ENCODE measurements around the gene C10orf90.

Gene C10orf90

DNA sequence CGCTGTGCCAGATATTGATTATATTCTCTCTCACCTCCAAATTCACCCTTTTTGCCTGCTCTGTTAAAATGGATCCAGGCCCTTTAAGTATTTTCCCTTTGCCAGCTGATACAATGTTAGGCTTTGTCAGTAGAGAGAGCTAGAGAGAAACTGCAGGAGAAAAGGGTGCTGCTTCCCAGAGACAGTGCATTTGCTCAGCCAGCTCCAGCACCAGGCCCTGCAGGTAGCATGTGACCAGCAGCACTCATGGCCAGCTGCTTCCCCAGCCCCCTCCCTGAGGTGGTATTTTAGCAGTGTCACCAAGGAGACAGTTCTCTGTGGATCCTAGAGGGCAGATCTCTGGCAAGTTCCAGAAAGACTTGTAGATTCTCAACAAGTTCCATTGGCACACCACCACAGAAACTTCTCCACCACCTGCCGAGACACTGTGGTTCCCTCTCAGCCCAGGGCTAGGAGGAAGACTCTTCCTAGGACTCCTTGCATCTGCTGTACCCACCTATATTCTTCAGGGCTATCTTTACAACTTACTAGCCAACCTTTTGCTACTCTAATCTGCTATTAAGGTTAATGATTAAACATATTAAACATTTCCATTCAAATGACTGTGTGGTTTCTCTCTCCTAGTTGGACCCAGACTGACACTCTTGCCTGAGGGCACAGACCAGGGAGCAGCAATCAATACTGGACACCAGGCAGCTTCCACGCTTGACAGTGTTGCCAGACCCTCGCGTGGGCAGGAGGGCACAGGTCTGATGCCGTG is 246.6 kb downstream of the C10orf90 start:
- Mint-ChIP-seq H3K4me3 (no peak overlapping the region), H3K36me3 (no peaks in the 10 kb centered on the region), H3K9me3 (ENCODE audit: low read depth) (peaks cover 10% of the 10 kb centered on the region), H3K4me1 (ENCODE audit: low read depth) (peaks cover 2% of the 10 kb centered on the region), H3K27me3 (peaks cover 2% of the 10 kb centered on the region), H3K27ac (no peak overlapping the region)

GRCh38 chr10:126422567-126422966 is 247.9 kb downstream of the C10orf90 start:
- Mint-ChIP-seq H3K9me3 (ENCODE audit: low read depth) (peaks cover 10% of the 10 kb centered on the region), H3K36me3 (no peaks in the 10 kb centered on the region), H3K4me1 (ENCODE audit: low read depth) (peaks cover 2% of the 10 kb centered on the region), H3K4me3 (no peak overlapping the region), H3K27ac (no peak overlapping the region), H3K27me3 (peaks cover 2% of the 10 kb centered on the region)

GRCh38 chr10:126421756-126422256 is 248.7 kb downstream of the C10orf90 start:
- no peaks in the 10 kb centered on the region for H3K36me3 Mint-ChIP-seq
- H3K27me3 Mint-ChIP-seq = peaks cover 2% of the 10 kb centered on the region
- no peak overlapping the region for H3K4me3 Mint-ChIP-seq
- peaks cover 10% of the 10 kb centered on the region for H3K9me3 Mint-ChIP-seq (ENCODE audit: low read depth)
- no peak overlapping the region for H3K27ac Mint-ChIP-seq
- peaks cover 2% of the 10 kb centered on the region for H3K4me1 Mint-ChIP-seq (ENCODE audit: low read depth)

- peaks cover 10% of the 10 kb centered on the region for H3K9me3 Mint-ChIP-seq (ENCODE audit: low read depth)
- no peak overlapping the region for H3K4me3 Mint-ChIP-seq
- no peaks in the 10 kb centered on the region for H3K4me1 Mint-ChIP-seq (ENCODE audit: low read depth)
- no peaks in the 10 kb centered on the region for H3K36me3 Mint-ChIP-seq
- H3K27ac Mint-ChIP-seq = no peak overlapping the region
- no peaks in the 10 kb centered on the region for H3K27me3 Mint-ChIP-seq
Observed at GRCh38 chr10:126420567-126421300, 249.8 kb downstream of the C10orf90 start.

- Mint-ChIP-seq H3K4me1 (ENCODE audit: low read depth) (no peaks in the 10 kb centered on the region), H3K4me3 (no peak overlapping the region), H3K36me3 (no peaks in the 10 kb centered on the region), H3K9me3 (ENCODE audit: low read depth) (peaks cover 6% of the 10 kb centered on the region), H3K27me3 (no peaks in the 10 kb centered on the region), H3K27ac (no peak overlapping the region)
Observed at GRCh38 chr10:126417220-126417825, 253.2 kb downstream of the C10orf90 start.

DNA sequence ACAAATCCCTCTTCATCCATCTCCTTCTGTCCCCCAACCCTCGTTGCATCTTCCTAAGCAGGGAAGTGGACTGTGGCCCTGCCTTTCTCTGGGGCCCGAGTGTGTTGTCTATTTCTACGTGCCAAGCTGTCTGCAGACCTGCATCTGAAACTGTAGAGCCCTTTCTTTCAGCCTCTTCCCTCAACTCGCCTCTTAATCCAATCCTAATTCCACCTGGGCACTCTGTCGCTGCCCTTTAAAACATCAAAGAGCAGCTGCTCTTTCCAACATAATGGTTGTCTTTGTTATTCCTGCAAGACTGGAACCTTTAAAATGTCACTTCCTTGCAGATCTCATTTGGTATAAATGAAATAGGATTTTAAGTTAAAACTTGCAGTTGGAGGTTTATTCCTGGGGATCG is 260.7 kb downstream of the C10orf90 start:
- Mint-ChIP-seq H3K4me1 (ENCODE audit: low read depth) (no peaks in the 10 kb centered on the region), H3K36me3 (no peaks in the 10 kb centered on the region), H3K4me3 (no peak overlapping the region), H3K27ac (no peak overlapping the region), H3K9me3 (ENCODE audit: low read depth) (no peaks in the 10 kb centered on the region), H3K27me3 (no peaks in the 10 kb centered on the region)

GRCh38 chr10:126408953-126409641 is 261.4 kb downstream of the C10orf90 start:
- Mint-ChIP-seq H3K9me3 (ENCODE audit: low read depth) (no peaks in the 10 kb centered on the region), H3K27ac (no peak overlapping the region), H3K27me3 (no peaks in the 10 kb centered on the region), H3K4me1 (ENCODE audit: low read depth) (no peaks in the 10 kb centered on the region), H3K36me3 (no peaks in the 10 kb centered on the region), H3K4me3 (no peak overlapping the region)

- no peaks in the 10 kb centered on the region for H3K36me3 Mint-ChIP-seq
- H3K4me3 Mint-ChIP-seq = no peak overlapping the region
- no peaks in the 10 kb centered on the region for H3K27me3 Mint-ChIP-seq
- no peaks in the 10 kb centered on the region for H3K9me3 Mint-ChIP-seq (ENCODE audit: low read depth)
- no peaks in the 10 kb centered on the region for H3K4me1 Mint-ChIP-seq (ENCODE audit: low read depth)
- H3K27ac Mint-ChIP-seq = no peak overlapping the region
Observed at GRCh38 chr10:126407831-126408230, 262.7 kb downstream of the C10orf90 start.

DNA sequence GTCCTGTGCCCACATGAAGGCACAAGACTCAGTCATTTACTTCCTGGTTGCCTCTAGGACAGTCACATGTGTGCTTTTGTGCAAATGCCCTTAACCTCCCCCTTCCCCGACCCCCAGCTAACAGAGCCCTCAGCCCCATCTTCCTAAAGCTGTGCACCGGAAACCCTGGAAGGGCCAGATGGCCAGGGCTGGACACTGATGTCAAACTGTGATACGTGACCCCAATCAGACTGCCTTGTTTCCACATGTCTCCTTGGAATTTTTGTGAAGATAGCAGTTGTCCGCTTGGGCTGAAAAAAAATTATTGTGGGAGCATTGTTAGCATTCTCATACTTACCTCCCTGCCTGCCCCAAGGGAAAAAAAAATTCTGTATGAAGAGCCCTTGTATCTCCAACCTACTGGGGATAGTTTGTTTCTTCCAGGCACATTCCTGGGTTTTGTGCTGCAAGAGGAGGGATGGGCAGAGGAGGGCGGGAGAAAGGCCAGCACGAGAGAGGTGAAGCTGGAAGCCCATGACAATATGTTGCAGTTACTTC is 265.2 kb downstream of the C10orf90 start:
- H3K36me3 Mint-ChIP-seq = no peaks in the 10 kb centered on the region
- no peak overlapping the region for H3K27ac Mint-ChIP-seq
- no peak overlapping the region for H3K4me3 Mint-ChIP-seq
- H3K27me3 Mint-ChIP-seq = no peaks in the 10 kb centered on the region
- H3K4me1 Mint-ChIP-seq (ENCODE audit: low read depth) = no peaks in the 10 kb centered on the region
- no peaks in the 10 kb centered on the region for H3K9me3 Mint-ChIP-seq (ENCODE audit: low read depth)

DNA sequence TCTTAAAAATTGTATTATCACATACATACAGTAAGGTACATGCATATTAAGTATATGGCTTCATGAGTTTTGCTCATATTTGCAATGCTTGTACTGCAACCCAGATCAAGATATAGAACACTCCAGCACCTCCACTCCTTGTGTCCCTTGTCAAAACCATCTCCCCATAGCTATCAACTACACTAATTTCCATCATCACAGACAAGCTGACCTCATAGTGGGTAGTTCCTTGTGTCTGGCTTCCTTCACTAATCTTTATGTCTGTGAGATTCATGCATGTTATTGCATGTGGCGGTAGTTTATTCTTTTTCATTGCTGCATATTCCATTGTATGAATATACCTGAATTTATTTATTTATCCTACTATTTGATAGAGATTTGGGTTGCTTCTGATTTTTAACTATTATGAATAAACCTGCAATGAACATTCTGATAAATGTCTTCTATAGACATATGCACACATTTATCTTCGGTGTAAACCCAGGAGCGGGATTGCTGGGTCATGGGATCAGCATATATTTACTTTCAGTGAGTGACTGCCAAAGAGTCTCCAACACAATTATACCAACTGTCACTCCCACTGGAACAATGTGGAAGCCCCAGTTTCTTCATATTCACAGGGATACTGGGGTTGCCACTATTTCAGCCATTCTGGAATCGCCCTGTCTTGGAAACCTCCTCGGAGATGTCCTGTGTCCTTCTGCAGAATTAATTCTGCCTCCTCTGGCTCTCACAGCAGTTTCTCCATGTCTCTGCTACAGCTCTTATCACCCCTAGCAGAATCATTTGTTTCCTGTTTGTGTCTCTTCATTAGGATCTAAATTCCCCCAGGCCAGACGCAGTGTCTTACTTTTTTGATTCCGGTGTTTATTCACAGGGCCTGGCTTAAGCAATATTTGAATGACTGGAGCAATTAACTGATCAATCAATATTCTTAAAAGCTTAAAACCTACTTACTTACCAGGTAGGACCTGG is 267.5 kb downstream of the C10orf90 start:
- Mint-ChIP-seq H3K27ac (no peak overlapping the region), H3K27me3 (peaks cover 1% of the 10 kb centered on the region), H3K36me3 (no peaks in the 10 kb centered on the region), H3K4me3 (no peak overlapping the region), H3K9me3 (ENCODE audit: low read depth) (no peaks in the 10 kb centered on the region), H3K4me1 (ENCODE audit: low read depth) (no peaks in the 10 kb centered on the region)

- Mint-ChIP-seq H3K27ac (no peak overlapping the region), H3K4me3 (no peak overlapping the region), H3K4me1 (ENCODE audit: low read depth) (no peaks in the 10 kb centered on the region), H3K36me3 (no peaks in the 10 kb centered on the region), H3K27me3 (peaks cover 1% of the 10 kb centered on the region), H3K9me3 (ENCODE audit: low read depth) (no peaks in the 10 kb centered on the region)
Observed at GRCh38 chr10:126400641-126401040, 269.9 kb downstream of the C10orf90 start.

DNA sequence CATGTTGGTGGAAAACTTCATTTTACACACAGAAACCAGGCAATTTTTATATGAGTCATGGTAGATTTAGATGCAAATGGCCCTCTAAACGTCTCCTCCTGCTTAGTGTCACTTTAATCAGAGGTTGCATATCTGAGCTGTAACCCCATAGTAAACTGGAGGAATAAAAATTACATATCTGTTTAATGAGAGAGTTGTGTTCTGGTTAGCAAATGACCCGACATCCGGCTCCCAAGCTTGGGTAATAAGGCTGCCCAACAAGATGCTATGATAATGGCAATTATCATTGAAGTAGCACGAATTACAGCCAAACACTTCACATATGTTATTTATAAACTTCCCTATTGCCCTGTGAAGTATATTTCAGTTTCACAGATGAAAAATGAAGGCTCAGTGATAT is 271.6 kb downstream of the C10orf90 start:
- Mint-ChIP-seq H3K9me3 (ENCODE audit: low read depth) (no peaks in the 10 kb centered on the region), H3K36me3 (no peaks in the 10 kb centered on the region), H3K4me3 (no peak overlapping the region), H3K4me1 (ENCODE audit: low read depth) (no peaks in the 10 kb centered on the region), H3K27ac (no peak overlapping the region), H3K27me3 (peaks cover 1% of the 10 kb centered on the region)

GRCh38 chr10:126398383-126398743 is 272.1 kb downstream of the C10orf90 start:
- Mint-ChIP-seq H3K27me3 (peaks cover 1% of the 10 kb centered on the region), H3K27ac (no peak overlapping the region), H3K4me1 (ENCODE audit: low read depth) (no peaks in the 10 kb centered on the region), H3K4me3 (no peak overlapping the region), H3K9me3 (ENCODE audit: low read depth) (no peaks in the 10 kb centered on the region), H3K36me3 (no peaks in the 10 kb centered on the region)

All from activated naive CD8-positive, alpha-beta T cell (primary cell).